ENCODE measurements around the gene NPLOC4.
A peak's percentile ranks its signal among the peaks of the same experiment; 100 is the strongest.

Gene NPLOC4

DNA sequence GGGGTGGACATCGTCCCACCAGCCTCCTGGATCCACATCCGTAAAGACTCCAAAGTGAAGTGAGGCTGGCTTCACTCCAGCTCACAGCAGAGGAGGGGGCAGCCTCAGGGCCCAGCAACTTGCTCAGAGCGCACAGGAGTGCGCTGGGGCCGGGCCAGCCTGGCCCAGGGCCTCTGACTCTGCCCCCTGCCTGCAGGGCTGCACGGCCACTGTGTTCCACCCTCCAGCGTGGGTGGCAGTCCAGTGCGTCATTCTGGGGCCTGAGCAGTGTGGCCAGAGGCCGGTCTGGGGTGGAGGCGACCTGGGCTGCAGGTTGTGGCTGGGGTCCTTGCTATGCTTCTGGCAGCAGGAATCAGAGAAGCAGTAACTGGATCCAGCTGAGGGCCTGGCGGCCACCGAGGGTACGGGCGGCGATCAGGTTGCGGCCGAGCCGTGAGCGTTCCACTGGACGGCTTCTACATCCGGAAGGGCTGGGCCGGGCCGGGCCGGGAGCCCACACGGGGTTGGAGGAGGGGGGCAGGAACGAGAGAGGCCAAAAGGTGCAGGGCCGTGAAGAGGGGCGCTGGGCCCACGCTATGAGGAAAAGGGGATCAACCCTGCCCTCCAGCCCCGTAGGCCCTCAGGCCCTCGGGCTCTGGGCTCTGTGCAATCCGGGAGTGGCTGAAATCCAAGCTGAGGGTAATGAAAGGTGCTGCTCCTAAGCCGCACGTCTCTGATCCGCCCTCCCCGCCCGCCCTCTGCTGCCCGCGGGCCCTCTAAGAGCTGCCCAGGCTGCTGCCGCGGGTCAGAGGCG, 109.1 kb downstream of the NPLOC4 start, which contains the start of gene FSCN2:
TSS of gene FSCN2 (plus strand) at position 787 of the 793 bp plus-strand sequence. CDS start 155 bp downstream, outside the sequence.
- WGBS, 2 experiments, result 86 to 87% methylated on average over 42 of the region's 42 CpGs
- H3K36me3 ChIP-seq (ENCODE audit: control insufficient read depth, insufficient read depth, low read length), result no peaks in the 10 kb centered on the region
- H3K9me3 ChIP-seq (ENCODE audit: control insufficient read depth, low read length), result no peaks in the 10 kb centered on the region
- H3K4me1 ChIP-seq (ENCODE audit: control insufficient read depth, insufficient read depth, low read length), result peaks cover 7% of the 10 kb centered on the region
- H3K27ac ChIP-seq (ENCODE audit: insufficient read depth, low read depth, low read length, poor library complexity, severe bottlenecking), result no peak within 1 kb of the TSS
- H3K27me3 ChIP-seq (ENCODE audit: control insufficient read depth, insufficient read depth, low read length, poor library complexity, severe bottlenecking), result peaks cover 10% of the 10 kb centered on the region
- H3K4me3 ChIP-seq (ENCODE audit: insufficient read depth, low read depth, low read length), result no peak within 1 kb of the TSS

DNA sequence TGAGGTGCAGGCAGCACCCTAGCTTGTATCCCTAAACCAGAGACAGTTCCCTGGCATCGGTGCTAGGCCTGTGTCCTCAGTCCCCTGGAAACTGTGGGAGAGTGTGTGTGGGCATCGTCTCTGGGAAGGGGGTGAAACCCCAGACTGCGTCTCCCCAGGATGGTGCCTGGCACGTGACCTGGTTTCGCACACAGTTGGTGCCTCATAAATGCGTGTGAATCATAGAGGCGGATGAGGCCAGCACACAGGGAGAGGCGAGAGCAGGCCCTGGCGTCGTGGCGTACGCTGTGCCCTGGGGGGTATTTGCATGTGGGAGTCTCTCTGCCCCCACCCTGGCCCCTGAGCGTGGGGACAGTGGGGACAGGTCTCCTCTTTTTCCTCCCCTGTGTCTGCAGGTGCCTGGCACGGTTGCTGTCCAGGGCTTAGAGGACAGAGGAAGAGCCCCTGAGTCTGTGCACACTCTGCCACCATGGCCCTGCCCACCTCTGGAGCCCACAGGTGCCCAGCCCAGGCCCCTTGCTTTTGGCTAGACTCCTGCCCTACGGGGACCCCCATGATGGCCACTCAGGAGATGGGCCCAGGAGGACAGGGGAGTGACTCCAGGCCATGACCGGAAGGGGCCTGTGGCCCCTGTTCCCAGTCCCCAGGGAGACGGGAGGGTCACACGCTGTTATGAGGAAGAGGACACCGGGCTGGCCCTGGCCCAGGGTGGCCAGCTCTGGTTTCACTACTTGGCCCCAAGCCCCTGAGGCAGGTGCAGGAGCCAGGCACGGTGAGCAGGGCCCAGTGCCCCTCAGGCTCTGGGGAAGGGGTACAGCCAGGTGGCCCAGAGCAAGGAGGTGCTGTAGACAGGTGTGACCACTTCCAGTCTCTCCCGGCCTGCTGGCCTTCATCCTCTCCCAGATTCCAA, 110.0 kb downstream of the NPLOC4 start:
- WGBS, 2 experiments, result 94 to 95% methylated on average over 21 of the region's 21 CpGs
- Histone ChIP-seq H3K9me3 (ENCODE audit: control insufficient read depth, low read length) (no peaks in the 10 kb centered on the region), H3K27ac (ENCODE audit: insufficient read depth, low read depth, low read length, poor library complexity, severe bottlenecking) (no peak overlapping the region)

DNA sequence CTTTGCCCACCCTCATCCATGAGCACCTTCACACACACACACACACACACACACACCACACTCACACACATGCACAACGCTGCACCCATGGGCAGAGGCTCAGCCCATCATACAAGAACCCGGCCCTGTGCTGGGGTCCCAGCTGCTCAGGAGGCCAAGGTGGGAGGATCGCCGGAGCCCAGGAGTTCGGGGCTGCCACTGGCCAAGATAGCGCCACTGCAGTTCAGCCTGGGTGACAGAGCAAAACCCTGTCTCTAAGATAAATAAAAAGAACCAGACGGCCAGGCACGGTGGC, 112.1 kb downstream of the NPLOC4 start:
- no peaks in the 10 kb centered on the region for H3K9me3 ChIP-seq (ENCODE audit: control insufficient read depth, low read length)
- H3K4me1 ChIP-seq (ENCODE audit: control insufficient read depth, insufficient read depth, low read length), result peaks cover 8% of the 10 kb centered on the region
- WGBS, 2 experiments, result 89 to 90% methylated on average over 8 of the region's 8 CpGs
- no peak overlapping the region for H3K4me3 ChIP-seq (ENCODE audit: insufficient read depth, low read depth, low read length)
- no peak overlapping the region for H3K27ac ChIP-seq (ENCODE audit: insufficient read depth, low read depth, low read length, poor library complexity, severe bottlenecking)
- H3K36me3 ChIP-seq (ENCODE audit: control insufficient read depth, insufficient read depth, low read length), result no peaks in the 10 kb centered on the region
- peaks cover 36% of the 10 kb centered on the region for H3K27me3 ChIP-seq (ENCODE audit: control insufficient read depth, insufficient read depth, low read length, poor library complexity, severe bottlenecking)

More for the DNA sequence above, 110.0 kb downstream of the NPLOC4 start:
- H3K27me3 ChIP-seq (ENCODE audit: control insufficient read depth, insufficient read depth, low read length, poor library complexity, severe bottlenecking), result peaks cover 15% of the 10 kb centered on the region
- no peak overlapping the region for H3K4me3 ChIP-seq (ENCODE audit: insufficient read depth, low read depth, low read length)
- H3K36me3 ChIP-seq (ENCODE audit: control insufficient read depth, insufficient read depth, low read length), result no peaks in the 10 kb centered on the region
- H3K4me1 ChIP-seq (ENCODE audit: control insufficient read depth, insufficient read depth, low read length), result peaks cover 7% of the 10 kb centered on the region

DNA sequence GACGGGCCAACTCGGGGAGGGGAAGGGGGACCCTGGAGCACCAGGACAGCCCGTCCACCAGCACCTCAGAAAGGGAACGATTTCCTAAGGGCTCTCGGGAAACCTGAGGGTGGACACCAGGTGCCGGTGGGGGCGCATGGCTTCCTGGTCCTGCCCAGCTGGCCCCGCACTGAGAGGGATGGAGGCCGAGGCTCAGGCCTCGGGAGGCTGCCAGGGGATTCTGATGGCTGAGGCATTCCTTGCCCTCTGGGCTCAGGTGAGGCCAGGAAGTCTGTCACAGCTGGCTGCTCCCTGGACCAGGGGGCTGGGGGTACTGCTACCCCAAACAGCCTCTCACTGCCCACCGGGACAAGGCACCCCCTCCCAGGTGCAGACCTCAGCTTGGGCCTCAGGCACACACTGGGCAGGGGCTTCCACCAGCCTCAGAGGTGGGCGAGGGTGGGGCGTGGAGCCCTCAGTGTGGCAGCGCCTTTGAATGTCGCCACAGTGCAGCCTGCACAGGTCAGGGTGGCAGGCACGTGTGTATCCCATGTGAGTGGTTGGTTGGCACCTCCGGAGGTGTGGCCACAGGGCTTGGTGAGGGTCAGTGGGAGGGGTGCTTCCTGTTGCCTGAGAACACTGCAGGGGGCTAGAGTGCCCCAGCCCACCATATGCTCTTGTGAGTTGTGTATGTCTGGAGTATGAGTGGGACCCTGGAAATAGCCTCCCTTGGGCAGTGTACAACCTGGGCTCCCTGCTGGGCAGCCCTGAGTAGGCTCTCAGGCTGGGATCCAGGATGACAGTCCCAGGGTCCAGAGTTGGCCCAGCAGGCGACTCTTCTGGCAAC, 112.7 kb downstream of the NPLOC4 start:
- Histone ChIP-seq H3K27ac (ENCODE audit: insufficient read depth, low read depth, low read length, poor library complexity, severe bottlenecking) (no peak overlapping the region), H3K36me3 (ENCODE audit: control insufficient read depth, insufficient read depth, low read length) (no peaks in the 10 kb centered on the region), H3K4me3 (ENCODE audit: insufficient read depth, low read depth, low read length) (no peak overlapping the region), H3K27me3 (ENCODE audit: control insufficient read depth, insufficient read depth, low read length, poor library complexity, severe bottlenecking) (peaks cover 42% of the 10 kb centered on the region), H3K4me1 (ENCODE audit: control insufficient read depth, insufficient read depth, low read length) (peaks cover 14% of the 10 kb centered on the region), H3K9me3 (ENCODE audit: control insufficient read depth, low read length) (no peaks in the 10 kb centered on the region)
- 90 to 92% methylated on average over 18 of the region's 18 CpGs for WGBS, 2 experiments

DNA sequence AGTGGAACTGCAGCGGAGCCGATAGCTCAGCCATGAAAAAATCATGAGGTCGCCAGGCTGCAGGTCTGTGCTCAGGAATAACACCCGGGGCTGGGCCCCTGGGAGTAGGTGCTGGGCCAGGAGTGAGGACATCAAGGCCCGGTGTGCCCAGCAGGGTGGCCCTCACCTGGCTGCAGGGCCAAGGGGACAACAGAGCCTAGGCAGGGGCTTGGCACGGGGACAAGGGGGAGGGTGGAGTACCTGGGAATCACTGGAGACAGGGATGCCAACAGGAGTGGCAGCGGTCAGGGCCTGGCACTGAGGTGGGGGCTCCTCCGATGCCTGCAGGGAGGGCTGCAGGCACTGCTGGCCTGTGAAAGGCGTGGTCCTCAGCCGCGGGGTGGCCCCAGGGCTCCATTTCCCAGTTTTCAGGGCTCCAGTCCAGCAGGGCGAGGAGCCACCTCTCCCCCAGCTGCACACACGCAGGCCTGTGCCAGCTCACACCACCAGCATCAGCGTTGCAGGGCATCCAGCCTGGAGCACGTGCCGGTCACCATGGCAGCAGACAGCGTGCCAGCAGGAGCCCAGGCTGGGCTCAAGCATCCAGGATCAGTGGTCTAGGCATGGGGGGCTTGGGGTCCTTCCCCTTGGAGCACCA, 113.4 kb downstream of the NPLOC4 start:
- no peaks in the 10 kb centered on the region for H3K36me3 ChIP-seq (ENCODE audit: control insufficient read depth, insufficient read depth, low read length)
- H3K4me3 ChIP-seq (ENCODE audit: insufficient read depth, low read depth, low read length), result no peak overlapping the region
- H3K27ac ChIP-seq (ENCODE audit: insufficient read depth, low read depth, low read length, poor library complexity, severe bottlenecking), result no peak overlapping the region
- peaks cover 21% of the 10 kb centered on the region for H3K4me1 ChIP-seq (ENCODE audit: control insufficient read depth, insufficient read depth, low read length)
- 63 to 65% methylated on average over 17 of the region's 17 CpGs for WGBS, 2 experiments
- H3K9me3 ChIP-seq (ENCODE audit: control insufficient read depth, low read length), result no peaks in the 10 kb centered on the region
- H3K27me3 ChIP-seq (ENCODE audit: control insufficient read depth, insufficient read depth, low read length, poor library complexity, severe bottlenecking), result peaks cover 49% of the 10 kb centered on the region

DNA sequence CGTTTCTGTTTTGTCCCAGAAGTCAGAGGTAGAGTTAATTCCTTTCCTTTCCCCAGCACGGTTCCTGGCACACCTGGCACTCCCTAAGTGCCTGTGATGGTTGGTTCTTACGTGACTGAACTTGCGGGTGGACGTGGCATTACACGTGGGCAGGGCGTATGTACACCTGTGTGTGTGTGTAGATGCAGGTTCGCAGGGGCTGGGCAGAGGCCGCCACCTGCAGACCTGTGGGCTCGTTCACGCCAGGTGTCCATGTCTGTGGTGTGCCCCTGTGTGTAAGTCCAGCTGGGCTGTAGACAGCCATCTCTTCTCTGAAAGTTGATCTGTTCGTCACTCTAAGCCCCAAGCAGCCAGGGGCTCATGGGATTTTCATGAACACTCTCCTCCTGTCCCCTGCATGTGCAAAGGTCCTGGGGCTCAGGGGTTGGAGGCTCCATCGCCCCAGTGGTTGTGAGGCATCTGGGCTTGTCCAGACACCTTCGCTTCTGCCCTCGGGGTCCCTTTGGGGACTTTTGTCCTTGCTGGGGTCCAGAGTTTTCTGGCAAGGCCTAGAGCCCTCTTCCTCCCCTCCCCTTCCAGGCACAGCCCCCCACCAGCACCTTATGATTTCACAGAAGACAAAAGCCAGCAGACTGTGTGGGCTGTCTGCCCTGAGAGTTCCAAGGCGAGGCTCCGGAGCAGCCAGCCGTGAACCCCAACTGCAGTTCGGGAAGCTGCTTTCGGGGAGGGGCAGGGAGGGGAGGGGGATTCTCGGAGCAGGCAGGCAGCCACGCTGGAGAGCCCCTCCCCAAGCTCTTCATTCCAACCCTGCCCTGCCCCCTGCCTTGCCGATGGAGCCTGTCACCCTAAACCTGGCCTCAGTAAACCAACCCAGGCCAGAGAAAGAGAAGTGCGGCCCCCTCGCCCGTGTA, 114.2 kb downstream of the NPLOC4 start:
- Histone ChIP-seq H3K4me3 (ENCODE audit: insufficient read depth, low read depth, low read length) (no peak overlapping the region), H3K27me3 (ENCODE audit: control insufficient read depth, insufficient read depth, low read length, poor library complexity, severe bottlenecking) (peaks cover 57% of the 10 kb centered on the region), H3K9me3 (ENCODE audit: control insufficient read depth, low read length) (no peaks in the 10 kb centered on the region), H3K27ac (ENCODE audit: insufficient read depth, low read depth, low read length, poor library complexity, severe bottlenecking) (no peak overlapping the region), H3K4me1 (ENCODE audit: control insufficient read depth, insufficient read depth, low read length) (peaks cover 29% of the 10 kb centered on the region), H3K36me3 (ENCODE audit: control insufficient read depth, insufficient read depth, low read length) (no peaks in the 10 kb centered on the region)
- WGBS, 2 experiments, result 62% methylated on average over 26 of the region's 26 CpGs

DNA sequence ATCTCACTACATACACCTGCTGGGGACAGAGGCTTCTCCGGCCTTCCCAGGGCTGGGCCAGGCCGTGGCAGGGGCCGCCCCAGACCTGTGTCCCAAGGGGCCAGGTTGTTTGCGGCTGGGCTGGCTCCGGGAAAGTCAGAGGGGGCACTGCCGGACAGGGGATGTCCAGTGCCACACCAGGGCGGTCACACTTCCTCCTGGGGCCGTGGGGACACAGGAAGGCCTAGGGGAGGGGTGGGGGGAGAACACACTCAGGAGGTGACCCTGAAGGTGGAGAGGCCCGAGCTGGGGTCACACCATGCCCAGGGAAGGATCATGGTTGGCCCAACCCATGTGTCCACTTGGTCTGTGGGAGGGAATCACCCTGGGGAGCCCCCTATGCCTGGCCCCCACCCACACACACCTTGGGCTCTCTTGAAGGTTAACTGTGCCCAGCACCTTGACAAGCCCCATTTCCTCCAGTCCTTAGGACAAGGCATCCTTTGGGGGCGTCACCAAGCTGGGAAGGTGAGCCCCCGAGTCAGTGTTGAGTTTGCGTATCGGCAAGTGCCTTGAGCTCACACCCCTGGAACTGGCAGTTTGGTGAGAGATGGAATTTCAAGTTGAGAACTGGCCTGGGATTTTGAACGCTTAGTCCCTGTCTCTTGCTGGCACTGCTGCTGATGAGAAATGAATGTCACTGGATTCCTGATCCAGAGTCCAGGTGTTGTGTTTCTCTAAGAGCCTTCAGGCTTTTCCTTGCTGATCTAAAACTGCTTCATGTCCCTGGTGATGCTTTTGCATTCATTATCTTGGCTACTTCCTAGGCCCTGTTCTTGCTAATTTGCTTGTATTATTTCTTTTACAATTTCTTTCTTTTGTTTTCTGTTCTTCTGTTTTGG, 116.7 kb downstream of the NPLOC4 start:
- 73 to 75% methylated on average over 14 of the region's 14 CpGs for WGBS, 2 experiments
- Histone ChIP-seq H3K9me3 (ENCODE audit: control insufficient read depth, low read length) (no peaks in the 10 kb centered on the region), H3K36me3 (ENCODE audit: control insufficient read depth, insufficient read depth, low read length) (no peaks in the 10 kb centered on the region), H3K4me1 (ENCODE audit: control insufficient read depth, insufficient read depth, low read length) (peaks cover 37% of the 10 kb centered on the region), H3K4me3 (ENCODE audit: insufficient read depth, low read depth, low read length) (no peak overlapping the region), H3K27ac (ENCODE audit: insufficient read depth, low read depth, low read length, poor library complexity, severe bottlenecking) (no peak overlapping the region), H3K27me3 (ENCODE audit: control insufficient read depth, insufficient read depth, low read length, poor library complexity, severe bottlenecking) (peaks cover 76% of the 10 kb centered on the region)

DNA sequence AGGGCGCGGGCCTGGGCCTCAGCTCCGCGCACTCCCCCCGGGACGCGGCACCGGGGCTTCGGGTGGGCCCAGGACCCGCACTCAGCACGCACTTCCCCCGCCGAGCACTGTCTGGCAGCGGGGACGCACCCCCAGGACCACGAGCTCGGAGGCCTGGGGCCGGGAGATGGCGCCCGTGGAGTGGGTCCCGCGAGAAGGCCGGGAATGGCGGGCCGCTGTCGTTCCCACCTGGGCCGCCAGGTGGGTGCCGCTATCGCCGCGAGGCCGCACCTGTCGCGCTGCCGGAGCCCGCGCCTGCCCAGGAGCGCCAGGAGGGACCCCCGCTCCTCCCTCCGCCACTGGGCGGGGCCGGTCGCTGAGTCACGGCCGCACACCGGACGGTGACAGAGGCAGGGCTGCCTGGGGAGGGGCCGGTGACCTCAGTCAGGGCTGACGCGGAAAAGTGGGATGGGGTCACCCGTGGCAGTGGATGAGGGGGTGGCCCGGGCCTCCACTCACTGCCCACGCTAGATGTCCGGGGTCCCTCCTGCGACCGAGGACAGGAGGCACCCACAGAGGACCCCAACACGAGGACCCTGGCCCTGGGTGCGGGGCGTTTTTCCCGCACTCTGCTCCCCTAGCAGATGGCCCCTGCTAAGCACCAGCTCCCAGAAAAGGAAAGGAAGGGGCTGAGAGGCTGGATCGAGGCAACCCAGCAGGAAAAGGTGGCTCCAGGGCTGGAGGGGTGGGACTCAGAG, 117.5 kb downstream of the NPLOC4 start:
- H3K4me1 ChIP-seq (ENCODE audit: control insufficient read depth, insufficient read depth, low read length), result peaks cover 37% of the 10 kb centered on the region
- H3K27ac ChIP-seq (ENCODE audit: insufficient read depth, low read depth, low read length, poor library complexity, severe bottlenecking), result no peak overlapping the region
- H3K36me3 ChIP-seq (ENCODE audit: control insufficient read depth, insufficient read depth, low read length), result no peaks in the 10 kb centered on the region
- H3K27me3 ChIP-seq (ENCODE audit: control insufficient read depth, insufficient read depth, low read length, poor library complexity, severe bottlenecking), result peaks cover 78% of the 10 kb centered on the region
- peak overlapping the region; percentile 31 for H3K4me3 ChIP-seq (ENCODE audit: insufficient read depth, low read depth, low read length)
- 4% methylated on average over 61 of the region's 61 CpGs for WGBS, 2 experiments
- H3K9me3 ChIP-seq (ENCODE audit: control insufficient read depth, low read length), result no peaks in the 10 kb centered on the region

Data from ectodermal cell (in vitro differentiated cells).